ENCODE measurements around the gene HOXD13.

Gene HOXD13

GRCh38 chr2:176094349-176094748 is 1.8 kb downstream of the HOXD13 start:
- no peak for DNase-seq (ENCODE audit: low read depth in 2 of 2)

DNA sequence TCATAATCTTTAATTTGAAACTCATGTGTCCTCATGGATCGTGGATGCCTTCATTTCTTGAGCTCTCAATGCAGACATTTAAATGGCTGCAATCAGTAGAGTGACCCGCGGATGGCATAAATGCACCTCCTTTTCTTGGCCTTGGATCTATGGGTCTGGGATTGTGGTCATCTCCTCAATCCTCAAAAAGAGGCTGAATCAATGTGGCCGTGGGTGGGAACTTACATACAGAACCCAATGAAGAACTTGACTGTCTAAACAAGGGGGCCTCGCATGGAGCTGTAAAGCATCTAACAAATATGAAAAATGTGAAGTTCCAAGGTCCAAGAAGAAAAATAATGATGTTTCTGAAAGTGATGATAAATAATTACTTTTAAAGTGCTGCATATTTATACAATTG is 2.9 kb downstream of the HOXD13 start:
- DNase-seq (ENCODE audit: low read depth in 2 of 2) = no peak

DNA sequence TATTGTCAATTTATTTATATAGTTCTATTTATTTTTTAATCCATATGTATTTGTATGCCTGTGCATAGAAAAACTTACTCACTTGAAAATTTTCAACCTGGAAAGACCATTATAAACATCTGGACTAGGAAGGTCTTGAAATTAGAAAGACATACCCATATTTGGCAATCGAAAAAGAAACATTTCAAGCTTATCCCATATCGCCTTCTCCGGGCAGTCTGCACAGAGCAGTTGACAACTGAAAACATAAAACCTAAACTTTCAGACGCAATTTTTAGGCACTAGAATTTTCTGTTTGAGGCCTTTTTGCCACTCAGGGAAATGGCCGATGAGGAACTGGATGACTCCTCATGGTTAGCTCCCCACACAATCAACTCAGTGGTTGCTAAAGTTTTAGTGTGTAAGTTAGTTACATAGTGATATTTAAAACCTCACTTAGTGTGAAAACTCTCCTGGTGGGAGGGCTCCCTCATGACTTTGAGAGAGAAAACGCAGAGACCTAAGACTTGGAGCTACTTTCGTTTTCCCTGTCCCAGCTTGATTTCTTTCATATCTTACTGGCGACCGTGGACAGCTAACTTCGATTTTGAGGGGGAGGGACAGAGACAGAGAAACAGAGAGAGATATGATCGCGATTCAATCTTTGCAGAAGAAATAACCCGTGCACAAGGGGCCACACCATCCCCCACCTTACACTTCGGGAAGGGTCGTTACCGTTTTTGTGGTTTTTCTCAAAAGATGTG is 3.9 kb downstream of the HOXD13 start:
- no peak for DNase-seq (ENCODE audit: low read depth in 2 of 2)

- DNase-seq (ENCODE audit: low read depth in 2 of 2) = peak; percentile 40 to 53
These were observed 4.7 kb downstream of the HOXD13 start for GRCh38 chr2:176096986-176097819.

GRCh38 chr2:176097820-176098365 is 5.4 kb downstream of the HOXD13 start:
- no peak for DNase-seq (ENCODE audit: low read depth in 2 of 2)

DNA sequence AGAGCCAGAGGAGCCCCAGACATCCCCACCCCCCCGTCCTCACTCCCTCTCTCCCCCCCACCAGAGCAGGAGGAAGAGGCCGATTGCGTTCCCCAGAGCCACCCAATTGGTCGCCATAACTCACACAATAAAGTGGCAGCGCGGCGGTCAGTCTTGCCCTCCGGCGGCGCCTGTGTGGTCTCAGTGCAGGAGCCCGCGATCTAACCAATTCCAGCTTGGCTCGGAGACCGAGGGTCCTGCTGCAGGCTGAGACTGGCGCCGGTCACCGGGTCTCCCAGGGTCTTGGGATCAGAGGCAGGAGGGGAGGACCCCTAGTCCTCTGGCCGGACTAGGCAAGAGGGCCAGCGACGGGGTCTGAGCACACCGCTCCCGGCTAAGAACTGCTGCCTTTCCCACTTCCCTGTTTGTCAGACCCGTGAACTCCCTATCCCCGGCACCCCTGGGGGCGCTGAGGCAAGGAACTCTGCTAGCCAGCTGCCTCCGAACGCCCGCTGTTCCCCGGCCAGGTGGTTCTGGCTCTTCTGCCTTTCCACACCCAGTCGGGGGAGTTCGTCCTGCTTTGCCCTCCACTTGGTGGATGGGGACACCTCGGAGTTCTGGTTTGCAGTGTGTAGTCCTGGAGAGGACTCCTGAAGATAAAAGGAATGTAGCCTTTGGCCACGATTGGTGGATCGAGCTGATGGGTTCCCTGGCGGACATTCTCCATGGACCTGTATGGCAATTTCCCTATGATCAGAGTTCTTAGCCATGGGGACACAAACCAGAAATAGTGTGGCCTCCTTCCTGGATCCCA is 6.0 kb downstream of the HOXD13 start:
- no peak for DNase-seq (ENCODE audit: low read depth in 2 of 2)

- no peak for DNase-seq (ENCODE audit: low read depth in 2 of 2)
These were observed 6.7 kb downstream of the HOXD13 start for GRCh38 chr2:176099159-176099727.

DNA sequence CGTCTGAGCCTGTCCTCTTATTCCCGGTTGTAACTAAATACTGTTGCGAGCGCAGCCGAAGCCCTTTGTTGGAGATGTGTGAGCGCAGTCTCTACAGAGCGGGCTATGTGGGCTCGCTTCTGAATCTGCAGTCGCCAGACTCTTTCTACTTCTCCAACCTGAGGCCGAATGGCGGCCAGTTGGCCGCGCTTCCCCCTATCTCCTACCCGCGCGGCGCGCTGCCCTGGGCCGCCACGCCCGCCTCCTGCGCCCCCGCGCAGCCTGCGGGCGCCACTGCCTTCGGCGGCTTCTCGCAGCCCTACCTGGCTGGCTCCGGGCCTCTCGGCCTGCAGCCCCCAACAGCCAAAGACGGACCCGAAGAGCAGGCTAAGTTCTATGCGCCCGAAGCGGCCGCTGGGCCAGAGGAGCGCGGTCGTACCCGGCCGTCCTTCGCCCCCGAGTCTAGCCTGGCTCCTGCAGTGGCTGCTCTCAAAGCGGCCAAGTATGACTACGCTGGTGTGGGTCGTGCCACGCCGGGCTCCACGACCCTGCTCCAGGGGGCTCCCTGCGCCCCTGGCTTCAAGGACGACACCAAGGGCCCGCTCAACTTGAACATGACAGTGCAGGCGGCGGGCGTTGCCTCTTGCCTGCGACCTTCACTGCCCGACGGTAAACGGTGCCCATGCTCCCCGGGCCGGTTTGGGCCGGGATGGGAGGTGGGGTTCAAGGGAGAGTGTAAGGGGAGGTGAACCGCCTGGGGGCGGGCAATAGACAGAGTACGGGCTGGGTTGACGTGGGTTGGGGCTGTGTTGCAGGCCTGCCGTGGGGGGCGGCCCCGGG is 7.4 kb downstream of the HOXD13 start, which contains the start of gene HOXD12:
HOXD12 (plus strand) TSS at position 68 of the 819 bp plus-strand sequence; CDS start at position 75, 7 bp downstream.
- DNase-seq (ENCODE audit: low read depth in 2 of 2) = no peak

DNA sequence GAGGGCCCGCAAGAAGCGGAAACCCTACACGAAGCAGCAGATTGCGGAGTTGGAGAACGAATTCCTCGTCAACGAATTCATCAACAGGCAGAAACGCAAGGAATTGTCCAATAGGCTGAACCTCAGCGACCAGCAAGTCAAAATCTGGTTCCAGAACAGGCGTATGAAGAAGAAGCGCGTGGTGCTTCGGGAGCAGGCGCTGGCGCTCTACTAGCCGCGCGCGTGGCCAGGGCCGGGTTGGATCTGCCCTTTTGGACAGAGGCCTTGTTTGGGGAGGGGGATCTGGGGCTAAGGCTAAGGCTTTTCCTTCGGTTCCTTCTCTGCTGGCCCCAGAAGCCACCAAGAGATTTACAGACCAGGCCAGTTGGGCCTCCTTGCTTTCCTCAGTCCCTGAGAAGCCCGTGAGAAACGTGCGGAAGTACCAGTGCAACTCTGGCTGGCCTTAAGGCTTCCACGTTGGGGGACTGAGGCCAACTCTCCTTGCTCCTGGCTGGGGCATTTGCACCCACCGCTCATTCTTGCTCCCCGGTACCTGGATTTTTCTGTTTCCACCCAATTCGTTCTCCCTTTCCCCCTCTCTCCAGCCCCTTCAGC is 8.1 kb downstream of the HOXD13 start:
- no peak for DNase-seq (ENCODE audit: low read depth in 2 of 2)

DNA sequence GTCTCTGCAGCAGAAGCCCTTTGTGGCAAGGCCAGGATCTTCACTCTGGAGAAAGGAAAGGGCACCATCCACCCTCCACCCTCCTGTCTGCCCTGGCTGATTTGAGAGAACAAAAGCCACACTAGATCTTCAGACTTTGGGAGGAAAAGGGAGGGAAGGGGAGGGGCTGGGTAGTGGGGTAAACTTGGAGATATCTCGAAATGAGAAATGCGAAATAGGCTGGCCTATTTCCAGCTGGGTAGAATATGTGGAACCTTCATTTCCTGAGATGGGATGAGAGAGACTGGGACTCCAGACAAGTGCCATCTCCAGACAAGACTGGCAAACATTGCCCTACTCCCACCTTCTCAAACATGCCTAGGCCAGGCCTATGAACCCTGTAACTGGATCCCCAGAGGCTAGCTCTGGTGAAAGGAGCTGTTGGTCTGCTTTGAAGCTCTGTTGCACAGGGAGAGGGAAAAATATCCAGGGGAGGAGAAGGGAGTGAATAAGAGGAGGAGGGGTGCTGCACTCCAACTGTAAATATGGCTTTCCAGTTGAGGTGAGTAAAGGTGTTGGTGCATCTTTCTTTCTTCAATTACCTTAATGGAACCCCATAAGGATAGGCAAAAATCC is 8.8 kb downstream of the HOXD13 start:
- DNase-seq (ENCODE audit: low read depth in 2 of 2) = no peak

- DNase-seq (ENCODE audit: low read depth in 2 of 2) = no peak
These were observed 9.3 kb downstream of the HOXD13 start for GRCh38 chr2:176101842-176102241.

GRCh38 chr2:176102309-176102866 is 9.9 kb downstream of the HOXD13 start:
- no peak for DNase-seq (ENCODE audit: low read depth in 2 of 2)

GRCh38 chr2:176103194-176103593 is 10.7 kb downstream of the HOXD13 start:
- DNase-seq (ENCODE audit: low read depth in 2 of 2) = no peak

DNA sequence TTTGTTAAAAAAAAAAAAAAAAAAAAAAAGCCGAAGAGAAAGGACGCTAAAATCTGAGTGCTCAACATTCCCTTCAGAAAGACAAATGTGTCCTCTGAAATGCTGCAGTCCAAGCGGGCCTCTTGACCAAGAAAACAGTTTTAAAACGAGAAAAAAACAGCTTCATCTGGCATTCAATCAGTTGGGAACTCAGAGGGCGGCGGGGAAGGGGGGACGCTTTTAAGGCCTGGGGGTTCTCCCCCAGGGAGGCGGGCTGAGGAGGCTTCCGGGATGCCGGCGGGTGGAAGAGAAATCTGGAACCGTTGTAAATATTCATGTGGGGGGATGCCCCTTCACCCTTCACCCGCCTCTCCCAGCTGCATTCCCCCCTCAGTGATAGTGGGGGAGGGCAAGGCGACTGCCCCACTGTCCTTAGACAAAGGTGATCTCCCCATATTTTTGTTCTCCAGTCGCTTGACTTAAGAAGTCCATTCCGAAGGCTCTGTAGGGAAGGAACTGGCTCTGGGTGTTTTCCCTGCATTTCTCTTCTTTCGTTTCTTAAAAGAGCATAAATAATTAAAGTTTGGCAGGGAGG is 11.3 kb downstream of the HOXD13 start:
- DNase-seq (ENCODE audit: low read depth in 2 of 2) = no peak

GRCh38 chr2:176104316-176105077 is 12.0 kb downstream of the HOXD13 start:
- DNase-seq (ENCODE audit: low read depth in 2 of 2) = no peak

DNA sequence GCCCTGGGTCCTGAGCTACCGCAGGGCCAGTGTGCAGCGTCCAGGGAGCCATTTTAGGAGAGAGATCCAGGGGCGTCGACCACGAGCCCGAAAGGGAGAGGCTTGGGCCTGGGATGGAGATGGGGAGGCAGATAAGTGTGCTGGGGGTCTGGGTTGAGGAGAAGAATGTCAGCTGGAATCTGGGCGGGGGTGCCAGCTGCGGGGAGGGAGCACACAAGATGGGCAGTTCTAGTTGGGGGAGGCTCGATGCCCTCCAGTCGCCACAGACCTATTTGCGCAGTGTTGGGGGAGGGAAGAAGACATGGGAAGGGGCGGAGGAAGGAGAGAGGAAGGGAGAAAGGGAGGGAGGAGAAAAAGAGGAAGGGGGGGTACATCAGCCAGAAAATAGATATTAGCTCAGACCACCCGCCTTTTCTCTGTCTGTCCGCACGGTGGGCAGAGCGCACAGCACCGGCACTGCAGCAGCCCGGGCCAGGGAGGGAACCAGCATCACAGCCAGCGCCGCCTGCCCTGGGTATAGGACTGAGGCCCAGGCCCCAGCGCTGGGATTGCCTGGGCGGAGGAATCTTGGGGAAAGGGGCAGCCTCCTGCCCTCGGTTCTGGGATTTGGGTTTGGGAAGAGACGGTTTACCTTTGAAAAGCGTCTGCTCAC is 12.7 kb downstream of the HOXD13 start:
- DNase-seq (ENCODE audit: low read depth in 2 of 2) = no peak

GRCh38 chr2:176105730-176106580 is 13.4 kb downstream of the HOXD13 start:
- no peak for DNase-seq (ENCODE audit: low read depth in 2 of 2)

All from stimulated activated CD4-positive, alpha-beta T cell treated with anti-CD3 and anti-CD28 coated beads, Interleukin-4, amount 100 ng/mL, for 48 hours (primary cell).